Measurements from ENCODE around the gene SP9. TPM values are rescaled to one million over a fixed set of nuclear protein-coding genes. Genes with fewer than 3 reads are reported as not detected.
"Not testable (repeated sequence)": the region's sequence is repeated elsewhere in the genome, so short reads cannot be mapped to it uniquely, and the experiment has no call there.

The SP9 gene
- total RNA-seq, 4 donors from 2014 or later = not detected

- no peak for ATAC-seq (ENCODE audit: low FRiP score)
- no peak for TF ChIP-seq CTCF (IDR thresholded peaks at IDR 0.05)
- no peak for DNase-seq (ENCODE audit: low spot score)
Measured at GRCh38 chr2:174353004-174353403, 18.2 kb downstream of the SP9 start.

- no peak for DNase-seq (ENCODE audit: low spot score)
- no peak for ATAC-seq (ENCODE audit: low FRiP score)
Measured at GRCh38 chr2:174356347-174356746, 21.6 kb downstream of the SP9 start.

GRCh38 chr2:174359663-174360062 is 24.9 kb downstream of the SP9 start:
- not testable (repeated sequence) for ATAC-seq (ENCODE audit: low FRiP score); DNase-seq (ENCODE audit: low spot score)

More at GRCh38 chr2:174356347-174356746, 21.6 kb downstream of the SP9 start:
- no peak for TF ChIP-seq CTCF (IDR thresholded peaks at IDR 0.05)

- DNase-seq (ENCODE audit: low spot score) (no peak), ATAC-seq (ENCODE audit: low FRiP score) (no peak)
- no peak for TF ChIP-seq CTCF (IDR thresholded peaks at IDR 0.05)
Measured at GRCh38 chr2:174362949-174363348, 28.2 kb downstream of the SP9 start.

- ATAC-seq (ENCODE audit: low FRiP score); DNase-seq (ENCODE audit: low spot score): not testable (repeated sequence)
Measured at GRCh38 chr2:174363492-174364225, 28.9 kb downstream of the SP9 start.

- TF ChIP-seq CTCF (IDR thresholded peaks at IDR 0.05) = no peak
- ATAC-seq (ENCODE audit: low FRiP score) (no peak), DNase-seq (ENCODE audit: low spot score) (no peak)
Measured at GRCh38 chr2:174364628-174365027, 29.9 kb downstream of the SP9 start.

GRCh38 chr2:174365571-174365970 is 30.8 kb downstream of the SP9 start:
- TF ChIP-seq CTCF (IDR thresholded peaks at IDR 0.05) = no peak
- ATAC-seq (ENCODE audit: low FRiP score) = no peak
- DNase-seq (ENCODE audit: low spot score) = no peak

- ATAC-seq (ENCODE audit: low FRiP score) (no peak), DNase-seq (ENCODE audit: low spot score) (no peak)
- TF ChIP-seq CTCF (IDR thresholded peaks at IDR 0.05) = no peak
Measured at GRCh38 chr2:174368691-174369090, 33.9 kb downstream of the SP9 start.

All from omental fat pad (tissue), 4 donors.